Activated CD4-positive, CD25-positive, alpha-beta regulatory T cell treated with anti-CD3 and anti-CD28 coated beads, Interleukin-2, amount 50 U/mL, for 72 hours (primary cell): ENCODE results near the gene CYBRD1.
"Not testable (repeated sequence)": the region's sequence is repeated elsewhere in the genome, so short reads cannot be mapped to it uniquely, and the experiment has no call there.

Source experiments
- DNase-seq: peaks from one replicate; pipeline ENCODE4 v3.0.0; 2021

Gene CYBRD1

DNA sequence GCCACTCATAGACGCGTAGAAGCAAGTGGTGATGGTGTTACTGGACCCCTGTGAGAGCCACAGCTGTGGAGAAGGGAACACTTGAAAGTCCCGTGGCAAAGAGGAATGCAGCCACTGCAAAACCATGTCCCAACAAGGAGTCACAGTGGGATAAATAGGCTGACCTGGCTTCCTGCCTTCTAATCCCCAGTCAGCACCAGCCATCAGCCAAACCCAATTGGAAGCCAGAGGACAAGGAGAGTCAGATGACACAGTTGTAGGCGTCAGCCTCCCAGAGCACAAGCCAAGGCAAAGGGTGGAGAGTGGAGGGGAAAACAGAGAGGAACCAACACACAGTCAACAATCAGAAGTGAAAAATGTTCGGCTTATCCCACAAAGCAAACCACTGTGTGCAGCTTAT lies 5.5 kb upstream of the CYBRD1 start:
- DNase-seq, result no peak

DNA sequence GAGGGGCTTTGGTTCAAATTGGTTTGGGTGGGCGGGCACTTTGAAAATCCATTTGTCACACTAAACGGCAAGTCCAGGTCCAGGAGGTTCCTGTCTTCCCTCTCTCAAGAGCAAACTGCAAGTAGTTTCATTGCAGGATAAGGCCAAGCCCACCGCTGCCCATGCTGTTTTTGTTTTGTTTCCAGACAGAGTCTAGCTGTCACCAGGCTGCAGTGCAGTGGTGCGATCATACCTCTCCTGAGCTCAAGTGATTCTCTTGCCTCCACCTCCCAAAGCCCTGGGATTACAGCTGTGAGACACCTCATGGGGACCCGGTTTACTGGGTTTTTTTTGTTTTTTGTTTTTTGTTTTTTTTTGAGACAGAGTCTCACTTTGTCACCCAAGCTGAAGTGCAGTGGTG lies 1.8 kb upstream of the CYBRD1 start:
- no peak for DNase-seq

DNA sequence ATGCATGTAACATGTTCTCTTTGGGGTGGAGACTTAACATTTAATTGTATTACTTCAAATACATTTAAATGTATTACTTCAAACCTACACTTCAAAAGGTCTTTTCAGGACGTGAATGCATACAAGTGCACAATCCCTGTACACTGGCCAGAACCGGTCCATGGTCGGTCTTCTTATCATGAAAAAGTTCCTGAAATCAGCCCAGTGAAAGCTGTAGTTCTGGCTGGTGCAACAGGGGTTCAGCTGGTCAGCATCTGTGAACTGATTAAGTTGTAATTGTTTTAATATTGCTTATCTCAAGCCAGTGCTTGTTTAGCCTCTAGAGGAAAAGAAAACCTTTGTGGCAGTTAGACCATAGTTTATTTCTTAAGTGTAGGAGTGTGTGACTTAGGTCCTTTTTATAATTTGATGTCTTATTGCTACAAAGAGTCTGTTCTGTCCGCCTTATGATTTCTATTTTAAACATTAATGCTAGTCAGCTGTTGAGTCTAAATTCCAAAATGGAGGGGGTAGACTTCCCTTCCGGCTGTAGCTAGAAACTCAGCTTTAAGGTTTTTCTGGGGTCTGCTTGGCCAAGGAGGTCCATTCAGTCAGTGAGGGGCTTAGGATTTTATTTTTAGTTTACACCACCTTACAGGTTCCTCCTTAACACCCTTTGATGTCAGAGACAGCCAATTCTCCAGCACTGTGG lies 768 bp upstream of the CYBRD1 start:
- DNase-seq, result no peak

DNA sequence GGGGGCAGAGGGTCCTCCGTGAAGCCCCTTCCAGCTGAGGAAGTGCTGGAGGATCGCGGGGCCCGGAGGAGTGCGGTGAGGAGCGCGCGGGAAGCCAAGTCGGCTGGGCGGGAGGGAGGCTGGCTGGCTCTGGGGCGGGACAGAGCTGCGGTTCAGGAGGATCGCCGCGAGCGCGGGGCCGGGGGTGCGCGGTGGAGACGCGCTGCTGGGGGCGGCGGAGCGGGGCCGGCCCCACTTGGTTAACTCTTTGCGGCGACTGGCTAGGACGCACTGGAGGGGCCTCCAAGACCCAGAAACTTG lies 464 bp downstream of the CYBRD1 start:
- peak; percentile 31 for DNase-seq

DNA sequence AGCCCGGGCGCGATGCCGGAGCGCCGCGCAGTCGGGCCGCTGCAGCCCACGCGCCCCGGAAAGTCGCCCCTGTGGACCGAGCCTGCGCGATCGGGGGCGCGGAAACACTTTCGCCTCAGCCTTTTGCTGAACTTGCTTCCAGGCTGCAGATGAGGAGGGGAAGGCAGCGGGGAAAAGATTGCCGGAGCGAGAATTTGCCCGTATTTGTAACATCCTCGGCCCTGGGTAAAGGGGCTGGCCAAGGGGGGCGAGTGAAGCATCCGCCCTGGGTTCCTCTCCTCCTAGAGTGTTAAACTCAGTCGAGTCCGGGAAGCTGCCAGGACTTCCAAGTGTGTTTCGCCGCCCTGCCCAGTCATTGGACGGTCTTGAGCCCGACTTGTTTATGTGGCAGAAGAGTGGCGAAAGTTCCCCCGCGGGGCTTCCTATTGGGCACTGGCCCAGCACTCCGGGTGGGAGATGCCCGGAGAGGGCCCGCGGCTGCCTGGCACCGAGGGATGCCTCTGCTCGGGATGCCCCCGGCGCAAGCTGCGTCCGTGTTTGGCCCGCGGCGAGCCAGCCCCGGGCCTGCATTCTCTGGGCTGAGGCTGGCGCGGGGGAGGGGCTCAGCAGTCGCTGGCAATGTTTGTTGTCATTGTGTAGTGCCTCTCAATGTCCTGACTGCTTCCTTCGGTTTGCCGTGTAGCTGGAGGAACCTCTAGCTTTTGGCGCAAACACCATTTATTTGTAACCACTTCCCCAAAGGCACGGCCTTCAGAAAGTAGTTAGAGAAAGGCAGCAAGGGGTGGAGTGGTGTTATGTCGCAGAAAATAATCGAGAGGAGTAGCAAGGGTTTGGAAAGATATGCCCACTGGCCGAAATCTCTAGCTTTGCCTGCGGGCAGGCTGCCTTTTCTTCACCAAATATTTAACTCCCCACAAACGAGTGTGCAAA lies 1.1 kb downstream of the CYBRD1 start:
- DNase-seq, result peak; percentile 32

DNA sequence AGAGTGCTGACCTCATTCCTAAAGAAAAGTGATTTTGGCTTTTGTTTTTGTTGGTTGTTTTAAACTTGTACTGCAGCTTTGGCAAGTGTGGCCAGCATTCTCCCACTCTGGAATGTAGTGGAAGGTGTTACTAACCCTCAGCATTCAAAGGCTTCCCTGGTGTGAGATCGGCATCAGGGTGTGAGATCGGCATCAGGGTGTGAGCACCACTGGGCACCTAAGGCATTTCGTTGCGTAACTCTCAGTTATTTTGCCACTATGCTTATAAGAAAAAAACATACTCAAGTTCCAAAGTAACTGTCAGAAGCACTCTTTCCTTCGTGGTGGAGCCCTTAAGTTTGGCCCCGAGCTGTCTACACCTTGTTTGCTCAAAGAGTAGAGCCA lies 1.7 kb downstream of the CYBRD1 start:
- DNase-seq, result no peak

DNA sequence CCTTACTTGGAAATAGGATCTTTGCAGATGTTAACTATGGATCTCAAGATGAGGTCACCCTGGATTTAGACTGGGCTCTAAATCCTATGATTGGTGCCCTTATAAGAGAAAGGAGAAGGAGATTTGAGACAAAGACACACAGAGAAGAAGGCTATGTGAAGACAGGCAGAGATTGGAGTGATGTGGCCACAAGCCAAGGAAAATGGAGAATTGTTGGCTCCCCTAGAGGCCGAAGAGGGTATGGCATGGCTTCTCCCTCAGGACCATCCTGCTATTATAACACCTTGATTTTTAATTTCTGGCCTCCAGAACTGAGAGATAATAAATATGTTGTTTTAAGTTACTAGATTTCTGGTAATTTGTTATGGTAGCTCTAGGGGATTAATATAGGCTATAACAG lies 7.6 kb downstream of the CYBRD1 start:
- DNase-seq, result peak; percentile 37

DNA sequence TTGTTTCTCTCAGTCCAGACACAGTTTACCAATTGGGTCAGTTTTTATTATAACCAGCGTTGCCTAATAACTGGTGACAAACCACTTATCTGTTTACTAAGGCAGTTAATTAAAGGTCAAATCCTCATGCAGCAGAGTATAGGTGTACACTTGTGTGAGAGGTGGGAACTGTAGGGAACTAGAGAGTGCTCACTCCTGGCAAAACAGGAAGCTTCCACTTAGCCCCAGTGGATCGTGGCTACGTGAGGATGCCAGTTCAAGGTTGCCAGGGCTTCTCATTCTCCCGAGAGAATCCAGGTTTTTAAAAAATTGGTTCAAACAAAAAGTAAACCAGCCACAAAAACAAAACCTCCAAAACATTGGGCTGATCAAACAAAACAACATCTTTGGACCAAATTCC lies 8.1 kb downstream of the CYBRD1 start:
- DNase-seq, result no peak

DNA sequence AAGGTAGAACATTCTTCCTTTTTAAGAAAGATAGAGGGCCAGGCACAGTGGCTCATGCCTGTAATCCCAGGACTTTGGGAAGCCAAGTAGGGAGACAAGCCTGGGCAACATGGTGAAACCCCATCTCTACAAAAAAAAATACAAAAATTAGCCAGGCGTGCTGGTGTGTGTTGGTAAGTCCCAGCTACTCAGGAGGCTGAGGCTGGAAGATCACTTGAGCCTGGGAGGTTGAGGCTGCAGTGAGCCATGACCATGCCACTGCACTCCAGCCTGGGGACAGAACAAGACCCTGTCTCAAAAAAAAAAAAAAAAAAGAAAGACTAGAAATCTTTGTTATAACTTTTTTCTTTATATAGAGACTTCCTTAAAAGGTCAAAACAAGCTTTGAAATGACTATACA lies 8.6 kb downstream of the CYBRD1 start:
- DNase-seq, result not testable (repeated sequence)

DNA sequence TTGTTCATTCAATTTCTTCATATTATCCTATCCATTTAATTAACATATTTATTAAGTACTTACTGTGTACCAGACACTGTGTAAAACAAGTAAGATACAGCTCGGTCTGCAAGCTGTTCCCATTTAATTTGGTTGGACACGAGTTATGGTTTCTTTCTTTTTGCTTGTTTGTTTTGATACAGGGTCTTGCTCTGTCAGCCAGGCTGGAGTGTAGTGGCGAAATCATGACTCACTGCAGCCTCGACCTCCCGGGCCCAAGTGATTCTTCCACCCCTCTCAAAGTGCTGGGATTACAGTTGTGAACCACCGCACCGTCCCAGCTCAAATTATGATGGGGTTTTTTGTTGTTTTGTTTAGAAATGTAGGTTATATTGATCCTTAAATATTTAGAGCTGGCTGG lies 9.0 kb downstream of the CYBRD1 start:
- DNase-seq, result no peak

DNA sequence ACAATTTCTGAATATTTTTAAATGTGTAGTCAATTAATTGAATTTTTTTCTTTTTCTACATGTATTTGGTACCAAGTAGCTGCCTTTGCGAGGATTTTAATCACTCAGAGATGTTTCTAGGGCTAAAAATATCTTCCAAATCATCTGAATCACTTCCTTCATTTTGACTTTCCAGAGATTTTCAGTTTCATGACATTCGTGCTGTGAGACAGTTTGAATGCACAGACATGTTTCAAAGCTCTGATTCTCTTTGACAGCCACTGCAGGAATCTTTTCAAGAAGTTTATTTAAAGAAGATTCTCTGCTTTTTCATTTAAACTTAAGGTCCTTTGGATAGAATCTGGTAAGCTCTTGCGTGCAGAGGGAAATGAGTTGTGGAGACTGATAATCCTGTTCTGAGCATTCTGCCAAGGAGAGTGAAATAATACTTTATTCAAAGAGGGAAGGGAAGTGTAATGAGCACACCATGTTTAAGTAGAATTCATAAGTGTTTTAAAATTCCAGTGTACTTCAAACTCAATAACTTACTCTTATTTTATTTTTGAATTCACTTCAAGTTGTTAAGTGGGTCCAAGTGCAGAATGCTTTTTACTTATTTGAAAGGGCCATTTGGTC lies 9.7 kb downstream of the CYBRD1 start:
- DNase-seq, result no peak

DNA sequence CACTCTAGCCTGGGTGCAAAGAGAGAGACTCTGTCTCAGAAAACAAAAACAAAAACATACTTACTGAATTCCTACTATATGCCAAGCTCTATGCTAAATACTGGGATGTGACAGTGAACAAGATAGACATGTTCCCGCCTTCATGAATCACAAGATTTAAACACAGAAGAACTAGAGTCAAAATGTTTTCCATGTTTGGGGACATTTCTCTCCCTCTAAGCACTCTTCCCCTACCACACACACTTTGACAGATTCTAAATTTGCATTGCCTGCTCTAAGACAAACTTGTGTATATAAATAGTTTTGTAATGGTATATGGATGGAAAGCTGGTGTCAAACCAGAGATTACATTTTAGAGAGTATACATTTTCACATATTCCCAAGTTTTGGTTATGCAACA lies 11.1 kb downstream of the CYBRD1 start:
- DNase-seq, result no peak

DNA sequence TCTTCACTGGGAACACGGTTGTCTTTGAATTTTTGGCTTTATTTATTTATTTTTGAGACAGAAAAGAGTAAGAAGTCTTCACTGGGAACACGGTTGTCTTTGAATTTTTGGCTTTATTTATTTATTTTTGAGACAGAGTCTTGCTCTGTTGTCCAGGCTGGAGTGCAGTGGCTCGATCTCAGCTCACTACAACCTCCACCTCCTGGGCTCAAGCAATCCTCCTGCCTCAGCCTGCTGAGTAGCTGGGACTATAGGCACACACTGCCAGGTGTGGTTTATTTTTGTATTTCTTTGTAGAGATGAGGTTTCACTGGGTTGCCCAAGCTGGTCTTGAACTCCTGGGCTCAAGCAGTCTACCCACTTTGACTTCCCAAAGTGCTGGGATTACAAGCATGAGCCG lies 13.3 kb downstream of the CYBRD1 start:
- not testable (repeated sequence) for DNase-seq

DNA sequence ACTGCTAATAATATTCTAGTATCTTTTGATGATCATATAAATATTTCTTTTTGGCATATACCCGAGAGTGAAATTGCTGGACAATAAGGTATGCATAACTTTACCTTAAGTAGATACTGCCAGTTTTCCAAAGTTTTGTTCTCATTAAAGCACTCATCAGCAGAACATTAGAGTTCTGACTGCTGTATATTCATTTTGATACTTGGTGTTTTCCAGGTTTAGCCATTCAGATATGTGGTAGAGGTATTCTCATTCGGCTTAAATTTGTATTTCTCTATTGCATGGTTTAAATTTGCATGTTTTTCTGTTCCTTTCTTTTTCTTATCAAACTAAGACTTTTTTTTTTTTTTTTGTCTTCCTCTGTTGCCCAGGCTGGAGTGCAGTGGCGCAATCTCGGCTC lies 18.2 kb downstream of the CYBRD1 start:
- no peak for DNase-seq

DNA sequence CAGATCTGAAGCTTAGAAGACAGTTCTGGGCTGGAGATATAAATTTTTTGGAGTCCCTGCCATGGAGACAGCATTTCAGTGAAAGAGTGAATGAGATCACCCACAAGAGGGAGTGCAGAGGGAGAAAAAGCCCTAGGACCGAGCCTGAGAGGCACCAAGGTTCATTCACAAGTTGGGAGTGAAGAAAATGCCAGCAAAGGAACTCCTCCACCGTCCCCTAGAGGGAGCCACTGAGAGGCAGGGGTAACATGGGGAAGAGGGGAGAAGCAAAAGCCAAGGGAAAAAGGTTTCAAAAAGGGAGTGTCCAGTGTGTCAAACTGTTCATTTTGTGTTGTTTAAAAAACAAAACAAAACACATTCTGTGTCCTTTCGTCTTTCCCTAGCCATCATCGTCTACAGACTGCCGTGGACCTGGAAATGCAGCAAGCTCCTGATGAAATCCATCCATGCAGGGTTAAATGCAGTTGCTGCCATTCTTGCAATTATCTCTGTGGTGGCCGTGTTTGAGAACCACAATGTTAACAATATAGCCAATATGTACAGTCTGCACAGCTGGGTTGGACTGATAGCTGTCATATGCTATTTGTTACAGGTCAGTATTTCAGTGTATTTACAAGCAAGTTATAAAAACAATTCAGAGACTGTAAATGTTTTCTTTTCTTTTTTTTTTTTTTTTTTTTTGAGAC lies 19.1 kb downstream of the CYBRD1 start:
- no peak for DNase-seq

DNA sequence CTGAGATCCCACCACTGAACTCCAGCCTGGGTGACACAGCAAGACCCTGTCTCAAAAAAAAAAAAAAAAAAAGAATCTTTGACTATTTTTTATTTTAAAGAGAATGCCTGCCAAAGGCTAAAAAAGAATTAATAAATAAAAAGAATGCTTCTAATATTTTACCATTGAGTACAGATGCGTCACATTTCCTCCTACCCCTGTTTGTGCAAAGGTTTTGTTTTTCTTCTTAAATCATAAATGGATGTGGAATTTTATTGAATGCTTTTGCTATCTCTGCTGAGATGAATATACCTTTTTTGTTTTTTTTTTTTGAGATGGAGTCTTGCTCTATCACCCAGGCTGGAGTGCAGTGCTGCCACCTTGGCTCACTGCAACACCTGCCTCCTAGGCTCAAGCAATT lies 22.8 kb downstream of the CYBRD1 start:
- DNase-seq, result no peak

DNA sequence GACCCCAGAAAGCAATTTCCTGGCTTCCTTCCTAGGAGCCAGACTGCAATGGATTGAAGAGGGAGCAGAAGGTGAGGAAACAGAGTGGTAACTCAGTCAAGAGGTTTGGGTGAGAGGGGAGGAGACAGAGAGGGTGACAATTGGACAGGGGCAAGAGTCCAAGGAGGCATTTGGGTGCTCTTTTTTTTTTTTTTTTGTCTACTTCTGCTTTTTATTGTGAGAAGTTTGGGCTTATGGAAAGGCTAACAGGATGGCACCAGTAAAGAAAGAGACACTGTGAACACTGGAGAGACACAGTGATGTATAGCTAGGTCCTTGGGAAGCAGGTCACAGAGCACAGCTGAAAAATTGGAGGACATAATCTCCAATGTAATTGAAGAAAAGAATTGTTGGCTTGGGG lies 25.0 kb downstream of the CYBRD1 start:
- DNase-seq, result no peak

DNA sequence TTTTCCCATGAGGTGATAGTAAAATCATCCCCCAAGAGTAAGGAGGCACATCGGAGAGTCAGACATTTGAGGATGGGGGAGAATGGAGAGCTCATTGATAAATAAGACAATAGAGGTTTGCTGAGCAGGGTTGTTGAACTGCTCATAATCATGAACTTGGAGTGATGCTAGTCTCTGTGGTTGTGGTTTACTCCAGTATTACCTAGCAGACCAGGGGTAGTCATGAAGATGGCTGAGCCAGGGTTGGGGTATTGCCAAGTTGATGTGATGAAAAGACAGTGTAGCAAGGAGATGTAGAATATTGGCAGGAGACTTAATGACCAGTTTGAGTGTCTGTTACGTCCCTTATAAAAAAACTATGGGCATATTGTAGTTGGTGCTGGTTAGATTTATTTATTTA lies 25.4 kb downstream of the CYBRD1 start:
- no peak for DNase-seq

DNA sequence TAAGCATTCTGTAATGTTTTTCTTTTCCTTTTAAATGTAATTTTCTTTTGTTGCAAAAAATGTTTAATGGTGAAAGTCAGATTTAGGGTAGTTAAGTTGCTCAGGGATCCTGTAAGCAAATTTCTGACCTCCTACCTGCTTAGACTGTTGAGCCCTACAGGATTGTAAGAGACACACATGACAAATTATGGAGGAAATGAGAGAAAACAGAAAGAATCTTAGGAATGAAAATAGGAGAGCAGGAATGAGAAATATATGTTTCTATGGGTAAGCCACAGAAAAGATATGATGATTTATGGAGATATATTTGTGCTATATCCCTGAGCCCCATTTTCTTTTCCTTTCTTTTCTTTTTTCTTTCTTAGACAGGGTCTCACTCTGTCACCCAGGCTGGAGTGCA lies 28.3 kb downstream of the CYBRD1 start:
- no peak for DNase-seq

DNA sequence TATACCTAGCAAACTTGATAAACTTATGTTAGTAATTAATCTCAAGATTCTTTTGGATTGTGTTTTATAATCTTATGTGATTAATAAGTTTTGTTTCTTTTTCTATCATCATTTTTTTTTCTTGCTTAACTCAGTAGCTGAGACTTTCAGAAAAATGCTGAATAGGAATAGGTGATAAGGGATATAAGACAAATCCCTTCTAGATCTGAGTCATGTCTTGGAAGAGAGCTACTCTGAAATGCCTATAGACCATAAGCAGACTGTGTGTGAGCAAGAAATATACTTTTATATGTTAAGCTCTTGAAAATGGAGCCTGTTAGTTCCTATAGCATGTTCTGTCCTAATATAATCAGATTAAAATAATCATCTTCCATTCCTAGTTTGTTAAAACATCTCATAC lies 29.6 kb downstream of the CYBRD1 start:
- no peak for DNase-seq

DNA sequence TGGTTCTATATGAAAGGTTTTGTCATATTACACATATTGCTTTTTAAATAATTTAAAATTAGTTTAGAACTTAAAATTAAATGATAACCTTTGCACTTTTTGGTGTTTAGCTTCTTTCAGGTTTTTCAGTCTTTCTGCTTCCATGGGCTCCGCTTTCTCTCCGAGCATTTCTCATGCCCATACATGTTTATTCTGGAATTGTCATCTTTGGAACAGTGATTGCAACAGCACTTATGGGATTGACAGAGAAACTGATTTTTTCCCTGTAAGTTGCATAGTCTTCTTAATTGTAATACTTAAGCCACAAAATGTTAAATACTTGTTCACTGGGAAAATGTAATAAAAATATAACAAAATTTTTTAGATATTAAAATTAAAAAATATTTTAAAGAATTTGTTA lies 31.0 kb downstream of the CYBRD1 start:
- no peak for DNase-seq

DNA sequence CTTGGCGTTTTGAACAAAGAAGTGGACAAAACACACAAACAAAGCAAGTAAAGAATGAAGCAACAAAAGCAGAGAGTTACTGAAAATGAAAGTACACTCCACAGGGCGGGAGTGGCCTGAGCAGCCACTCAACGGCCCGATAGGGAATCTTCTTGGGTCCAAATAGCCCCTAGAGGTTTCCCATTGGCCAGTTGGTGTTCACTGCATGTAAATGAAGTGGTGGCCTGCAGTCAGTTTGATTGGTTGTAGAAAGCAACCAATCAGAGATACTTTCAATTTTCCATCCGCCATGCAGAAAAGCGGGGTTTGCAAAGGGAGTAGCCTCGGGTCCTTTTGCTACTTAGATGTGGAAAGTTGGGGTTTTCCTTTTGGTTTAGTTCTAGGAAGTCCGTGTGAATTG lies 31.6 kb downstream of the CYBRD1 start:
- no peak for DNase-seq

DNA sequence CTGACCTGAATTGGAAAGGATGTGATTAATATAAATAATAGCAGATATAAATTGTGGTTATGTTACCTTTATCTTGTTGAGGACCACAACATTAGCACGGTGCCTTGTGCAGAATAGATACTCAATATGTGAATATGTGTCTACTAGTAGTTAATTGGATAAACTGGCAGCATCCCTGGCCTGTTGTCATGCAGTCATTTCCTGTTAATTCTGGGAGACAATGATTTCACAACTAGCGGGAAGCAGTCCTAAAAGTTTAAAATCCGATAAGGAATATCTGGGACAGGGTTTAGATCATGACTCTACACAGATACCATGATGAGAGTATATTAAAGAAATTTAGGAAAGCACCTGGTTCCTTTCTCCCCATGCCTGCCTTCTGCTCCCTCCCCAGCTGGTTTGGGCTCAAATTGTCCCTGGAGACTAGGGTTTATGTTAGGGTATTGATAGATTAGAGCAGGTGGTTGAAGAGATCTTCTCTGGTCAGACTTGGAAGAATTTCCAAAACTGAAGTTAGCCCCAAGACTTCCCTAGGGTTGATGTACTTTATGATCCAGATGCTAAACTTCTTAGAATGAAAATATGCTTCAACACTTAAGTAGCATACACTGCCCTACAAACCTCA lies 32.8 kb downstream of the CYBRD1 start:
- DNase-seq, result no peak
